ENCODE data around the gene KANK4.
"Not testable (repeated sequence)": the region's sequence is repeated elsewhere in the genome, so short reads cannot be mapped to it uniquely, and the experiment has no call there.

The KANK4 gene

DNA sequence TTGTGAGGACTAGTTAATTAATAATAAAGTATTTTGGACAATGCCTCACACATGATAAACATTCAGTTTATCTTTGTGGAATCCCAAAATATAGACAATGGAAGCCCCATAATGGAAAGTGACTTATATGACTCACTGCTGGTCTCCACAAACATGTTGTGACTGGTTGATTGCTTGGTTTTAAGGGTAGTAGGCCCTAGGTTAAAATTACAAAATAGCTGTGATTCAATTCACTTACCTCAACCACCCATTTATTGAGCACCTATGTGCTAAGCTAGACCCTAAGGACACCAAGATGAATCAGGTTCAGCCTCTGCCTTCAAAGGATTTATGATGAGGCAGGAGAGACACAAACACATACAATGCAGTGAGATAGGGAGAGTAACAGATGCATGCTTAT lies 42.4 kb downstream of the KANK4 start:
- no peak for DNase-seq (ENCODE audit: low read depth in 2 of 3, low spot score in 2 of 3)

DNA sequence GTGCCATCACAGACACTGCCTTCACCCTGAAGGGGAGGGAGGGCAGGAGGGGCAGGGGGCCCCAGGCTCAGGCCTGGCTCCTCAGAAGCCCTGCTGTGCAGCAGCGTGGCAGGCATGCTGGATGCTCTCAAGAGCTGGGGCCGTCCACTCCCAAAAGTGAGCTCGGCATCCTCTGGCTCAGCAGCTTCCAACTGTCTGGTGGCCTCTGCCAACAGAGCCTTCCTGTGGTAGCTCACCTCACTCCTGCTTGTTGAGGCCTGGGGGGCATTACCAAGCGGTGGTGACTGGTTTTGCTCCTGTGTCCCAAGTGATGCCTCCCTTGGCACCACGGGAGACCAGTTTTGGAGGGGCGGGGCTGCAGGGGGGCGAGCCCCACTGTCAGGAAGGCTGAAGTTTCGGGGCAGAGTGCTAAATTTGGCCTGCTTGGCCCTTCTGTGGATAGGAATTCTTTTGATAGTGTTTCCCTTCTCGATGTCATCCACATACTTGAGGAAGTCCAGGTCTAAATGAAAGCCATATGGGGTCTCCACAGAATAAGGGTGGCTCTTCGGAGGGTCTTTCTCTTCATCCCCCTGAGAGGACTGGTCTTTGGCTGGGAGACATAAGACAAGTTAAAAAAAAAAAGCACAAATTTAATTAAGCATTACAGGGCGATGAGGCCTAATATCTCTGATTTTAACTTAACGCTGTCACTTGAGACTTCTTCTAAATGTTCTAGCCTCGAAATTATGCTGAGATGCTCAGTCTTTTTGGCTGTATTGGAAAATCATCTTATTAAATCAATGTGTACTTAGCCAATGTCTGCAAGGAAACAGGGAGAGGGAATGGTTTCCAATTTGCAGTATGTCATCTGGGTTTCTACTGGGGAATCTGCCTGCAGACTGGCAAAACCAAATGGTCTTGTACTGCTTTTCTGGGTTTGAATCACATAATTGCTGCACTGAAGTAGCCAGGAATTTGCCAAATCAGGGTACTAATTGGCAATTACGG lies 44.4 kb downstream of the KANK4 start:
- no peak for DNase-seq (ENCODE audit: low read depth in 2 of 3, low spot score in 2 of 3)

DNA sequence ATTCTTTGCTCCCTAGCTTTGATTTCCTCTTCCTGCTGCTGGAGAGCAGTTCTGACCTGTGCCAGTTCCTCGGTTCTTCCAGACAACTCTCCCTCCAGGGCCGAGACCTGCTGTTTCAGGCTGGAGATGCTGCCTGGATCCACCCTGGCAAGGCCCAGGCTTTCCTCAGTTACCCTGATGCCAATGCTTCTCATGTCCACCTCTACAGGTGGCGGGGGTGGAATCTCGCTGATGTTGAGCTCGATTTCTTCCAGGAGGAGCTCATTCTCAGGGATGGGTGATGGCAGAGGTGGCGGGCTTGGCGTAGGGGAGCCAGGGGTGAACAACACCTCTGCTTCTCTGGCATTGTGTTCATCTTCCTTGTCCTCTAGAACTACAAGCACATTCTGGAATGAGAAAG lies 45.3 kb downstream of the KANK4 start:
- DNase-seq (ENCODE audit: low read depth in 2 of 3, low spot score in 2 of 3) = no peak

DNA sequence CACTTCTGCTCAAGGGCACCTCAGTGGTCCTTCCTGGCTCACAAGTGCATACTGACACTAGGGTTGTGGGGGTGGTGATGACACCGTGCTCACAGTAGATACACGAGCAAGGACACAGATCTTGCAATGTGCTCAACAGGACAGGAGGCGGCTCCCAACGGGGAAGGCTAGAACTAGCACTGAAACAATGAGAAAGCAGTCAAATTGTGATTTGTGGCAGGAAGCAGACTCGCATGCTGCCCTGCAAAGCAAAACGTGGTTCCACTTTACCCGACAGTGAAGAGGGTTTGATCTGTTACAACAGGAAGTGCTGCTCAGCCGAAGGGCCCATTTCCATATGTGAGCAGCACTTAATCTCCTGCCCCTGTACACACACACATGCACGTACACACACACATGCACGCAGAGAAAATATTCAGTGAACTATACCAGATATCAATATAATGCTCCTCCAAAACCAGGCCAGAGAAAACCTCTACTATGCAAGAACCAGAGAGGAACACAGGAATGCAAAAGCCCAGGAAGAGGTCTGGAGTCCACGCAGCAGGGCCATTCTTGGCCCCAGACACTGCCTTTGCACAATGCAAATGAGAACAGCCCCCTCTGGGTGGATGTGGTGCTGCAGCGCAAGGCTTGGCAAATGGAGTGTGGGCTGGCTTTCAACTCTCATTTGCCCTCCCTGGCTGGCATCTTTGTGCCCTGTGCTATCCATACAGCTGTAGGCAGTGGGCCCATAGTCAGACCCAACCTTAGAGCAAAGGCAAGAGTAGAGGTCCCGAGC lies 47.1 kb downstream of the KANK4 start:
- DNase-seq (ENCODE audit: low read depth in 2 of 3, low spot score in 2 of 3) = no peak

DNA sequence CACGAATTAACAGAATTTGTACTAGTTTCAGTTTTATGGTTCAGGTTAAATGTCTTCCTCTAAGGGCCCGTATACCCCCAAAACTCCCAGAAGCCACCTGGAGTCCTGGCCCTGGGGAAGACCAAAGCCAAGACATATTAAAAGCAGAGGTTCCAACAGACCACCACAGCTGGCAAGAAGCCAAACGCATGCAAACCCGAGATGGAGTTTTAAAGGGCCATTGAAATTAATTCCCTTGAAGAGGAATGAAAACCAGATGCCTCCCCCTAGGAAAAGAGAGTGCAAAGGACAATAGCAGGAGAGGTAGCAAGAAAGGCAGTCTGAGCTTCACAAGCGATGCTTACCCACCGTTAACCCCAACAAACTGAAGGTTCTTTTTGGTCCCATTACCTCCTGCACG lies 48.1 kb downstream of the KANK4 start:
- DNase-seq (ENCODE audit: low read depth in 2 of 3, low spot score in 2 of 3) = no peak

DNA sequence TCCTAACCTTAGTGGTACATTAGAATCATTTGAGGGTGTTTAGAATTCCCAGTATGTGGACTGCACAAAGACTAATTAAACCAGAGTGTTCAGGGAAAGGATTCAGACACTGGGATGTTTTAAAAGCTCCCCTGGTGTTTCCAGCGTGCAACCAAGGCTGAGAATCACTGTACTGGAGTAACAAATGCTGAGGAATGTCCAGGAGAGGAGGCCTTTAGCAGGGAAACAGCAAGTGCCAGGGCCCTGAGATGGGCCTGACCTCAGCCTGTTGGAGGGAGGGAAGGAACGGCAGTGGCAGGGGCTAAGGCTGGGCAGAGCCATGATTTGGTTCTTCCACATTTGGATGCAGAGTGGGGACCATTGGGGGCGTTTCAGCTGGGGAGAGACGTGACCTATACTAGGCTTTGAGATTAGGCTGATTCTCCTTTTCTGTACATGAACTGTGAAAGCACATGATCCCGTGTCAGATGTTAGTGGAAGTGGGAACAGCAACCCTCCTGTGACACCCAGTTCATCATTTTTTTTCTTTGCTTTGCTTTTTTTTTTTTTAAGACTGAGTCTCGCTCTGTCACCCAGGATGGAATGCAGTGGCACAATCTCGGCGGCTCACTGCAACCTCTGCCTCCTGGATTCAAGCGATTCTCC lies 49.3 kb downstream of the KANK4 start:
- DNase-seq (ENCODE audit: low read depth in 2 of 3, low spot score in 2 of 3) = no peak

DNA sequence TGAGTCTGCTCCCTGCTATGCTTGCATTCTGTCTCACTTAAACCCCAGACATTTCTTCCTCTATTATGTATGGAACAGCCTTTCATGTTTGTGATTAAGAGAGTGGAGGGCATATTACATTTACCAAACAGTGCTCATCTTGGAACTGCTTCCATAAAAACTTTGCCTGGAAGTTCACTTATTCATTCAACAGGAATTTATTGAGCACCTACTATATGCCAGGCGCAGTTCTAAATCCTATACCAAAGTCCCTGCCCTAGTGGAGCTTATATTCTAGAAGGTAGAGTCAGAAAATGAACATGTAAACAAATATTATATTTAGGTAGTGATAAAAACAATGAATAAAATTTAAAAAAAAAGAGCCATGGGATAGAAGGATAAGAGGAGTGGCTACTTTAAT lies 49.8 kb downstream of the KANK4 start:
- no peak for DNase-seq (ENCODE audit: low read depth in 2 of 3, low spot score in 2 of 3)

DNA sequence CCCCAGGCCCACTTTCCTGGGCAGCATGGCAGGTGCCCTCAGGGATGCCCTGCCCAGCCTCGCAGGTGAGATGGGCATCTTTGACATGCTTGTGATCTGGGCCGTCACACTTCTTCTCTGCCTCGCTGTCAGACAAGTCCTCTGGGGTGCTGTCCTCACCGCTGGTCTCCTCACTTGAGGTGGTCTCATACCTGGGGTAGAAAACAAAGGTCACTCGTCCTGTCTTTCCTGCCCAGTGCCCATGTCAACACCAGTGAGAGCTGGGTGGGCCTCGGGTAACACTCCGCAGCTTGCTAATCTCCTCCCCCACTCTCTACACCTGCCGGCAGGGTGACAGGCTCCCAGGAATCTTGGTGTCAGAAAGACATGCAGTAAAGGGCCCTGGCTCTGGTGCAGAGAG lies 50.9 kb downstream of the KANK4 start:
- no peak for DNase-seq (ENCODE audit: low read depth in 2 of 3, low spot score in 2 of 3)

DNA sequence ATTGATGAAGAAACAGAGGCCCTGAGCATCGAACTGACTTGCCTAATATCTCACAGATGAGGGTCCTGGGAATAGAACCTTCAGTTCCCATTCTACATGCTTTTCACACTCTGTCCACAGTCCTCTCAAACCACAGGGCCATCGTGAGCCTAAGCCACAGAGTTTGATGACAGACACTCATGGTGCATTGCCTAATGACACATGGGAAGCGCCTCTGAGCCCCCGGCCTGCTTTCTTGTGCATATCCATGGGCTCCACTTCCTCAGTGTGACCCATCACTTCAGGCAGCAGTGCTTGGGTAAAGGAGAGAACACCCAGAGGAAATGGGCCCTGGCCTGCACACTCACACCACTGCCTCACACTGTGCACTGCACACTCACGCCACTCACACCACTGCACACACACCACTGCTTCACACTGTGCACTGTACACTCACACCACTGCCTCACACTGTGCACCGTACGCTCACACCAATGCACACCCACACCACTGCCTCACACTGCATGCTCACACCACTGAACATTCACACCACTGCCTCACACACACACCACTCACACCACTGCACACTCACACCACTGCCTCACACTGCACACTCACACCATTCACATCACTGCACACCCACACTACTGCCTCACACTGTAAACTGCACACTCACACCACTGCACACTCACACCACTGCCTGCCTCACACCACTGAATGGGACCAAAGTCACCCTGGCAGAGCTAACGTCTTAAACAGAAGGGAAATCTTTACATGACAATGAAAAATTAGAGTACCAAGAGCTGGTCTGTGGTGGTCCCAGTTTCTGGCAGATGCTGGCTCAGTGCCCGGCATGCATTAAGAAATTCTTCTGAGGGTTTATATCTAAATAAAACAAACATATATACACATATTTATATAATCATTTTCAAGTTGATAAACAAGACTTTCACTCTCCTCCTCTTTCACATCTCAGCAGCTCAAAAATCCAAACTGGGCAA lies 53.0 kb downstream of the KANK4 start:
- no peak for DNase-seq (ENCODE audit: low read depth in 2 of 3, low spot score in 2 of 3)

DNA sequence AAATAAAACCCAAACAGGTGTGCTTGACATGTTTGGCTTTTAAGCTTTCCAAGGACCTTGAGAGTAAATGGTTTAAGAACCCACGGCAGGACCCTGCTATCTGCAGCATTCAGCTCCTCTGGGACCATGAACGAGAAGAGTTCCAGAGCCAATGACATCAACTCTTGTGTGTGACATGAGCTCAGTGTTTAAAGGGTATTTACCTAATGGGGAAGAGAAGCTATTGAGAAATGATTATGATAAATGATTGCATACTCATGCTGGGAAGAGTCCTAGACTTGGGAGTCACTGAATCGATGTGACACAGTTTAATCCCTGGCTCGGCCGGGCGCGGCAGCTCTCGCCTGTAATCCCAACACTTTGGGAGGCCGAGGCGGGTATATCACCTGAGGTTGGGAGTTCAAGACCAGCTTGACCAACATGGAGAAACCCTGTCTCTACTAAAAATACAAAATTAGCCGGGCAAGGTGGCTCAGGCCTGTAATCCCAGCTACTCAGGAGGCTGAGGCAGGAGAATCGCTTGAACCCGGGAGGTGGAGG lies 55.4 kb downstream of the KANK4 start:
- DNase-seq (ENCODE audit: low read depth in 2 of 3, low spot score in 2 of 3) = no peak

DNA sequence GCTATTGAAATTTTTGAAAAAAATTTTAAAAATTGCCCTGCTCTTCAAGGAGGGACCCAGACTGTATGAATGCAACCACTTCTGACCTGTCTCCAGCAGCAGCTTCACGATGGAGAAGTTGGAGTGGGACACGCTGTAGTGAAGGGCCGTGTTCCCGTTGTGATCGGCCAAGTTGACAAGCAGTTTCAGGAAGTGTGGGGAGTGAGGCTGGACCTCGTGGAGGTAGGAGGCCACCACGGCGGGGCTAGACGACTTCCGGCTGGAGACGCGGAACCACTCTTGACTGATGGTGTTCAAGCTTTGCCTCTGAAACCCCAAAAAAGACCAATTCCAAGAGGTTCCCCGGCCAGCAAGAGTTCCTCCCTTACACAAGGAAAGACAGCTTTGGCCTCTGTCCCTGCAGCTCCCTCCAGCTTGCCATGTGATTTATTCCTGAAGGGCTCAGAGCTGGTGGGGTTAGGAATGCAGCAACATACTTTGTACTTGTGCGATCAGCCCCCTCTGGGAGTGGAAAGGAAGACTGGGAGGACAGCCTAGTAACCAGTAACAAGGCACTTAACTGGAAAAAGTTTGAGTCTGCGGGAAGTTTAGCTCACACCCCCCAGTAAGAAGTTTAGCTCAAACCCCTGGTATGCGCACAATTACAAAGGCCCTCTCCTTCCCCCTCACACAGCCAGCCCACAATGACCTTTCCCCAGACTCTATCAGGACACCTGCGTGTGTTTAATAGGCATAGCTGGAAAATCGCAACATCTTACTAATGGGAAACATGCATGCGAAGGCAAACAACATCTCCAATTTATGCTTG lies 56.0 kb downstream of the KANK4 start:
- DNase-seq (ENCODE audit: low read depth in 2 of 3, low spot score in 2 of 3) = no peak

DNA sequence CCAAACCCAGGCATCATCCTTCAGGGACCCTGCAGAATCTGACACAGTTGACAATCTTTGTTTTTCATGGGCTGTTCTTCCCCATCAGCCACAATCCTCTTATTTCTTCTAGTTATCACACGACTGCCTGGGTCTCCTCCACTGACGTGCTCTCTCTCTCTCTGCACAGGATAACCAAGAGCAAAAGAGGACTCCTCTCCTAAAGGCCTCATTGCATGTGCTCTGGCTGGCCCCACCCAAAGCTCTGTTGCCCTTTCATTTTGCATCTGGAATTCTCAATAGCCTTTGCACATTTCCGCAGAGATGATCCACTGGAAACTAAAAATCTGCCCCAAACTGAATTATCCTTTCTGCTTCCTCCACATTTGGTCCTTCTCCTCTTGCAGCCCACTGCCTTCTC lies 58.5 kb downstream of the KANK4 start:
- no peak for DNase-seq (ENCODE audit: low read depth in 2 of 3, low spot score in 2 of 3)

DNA sequence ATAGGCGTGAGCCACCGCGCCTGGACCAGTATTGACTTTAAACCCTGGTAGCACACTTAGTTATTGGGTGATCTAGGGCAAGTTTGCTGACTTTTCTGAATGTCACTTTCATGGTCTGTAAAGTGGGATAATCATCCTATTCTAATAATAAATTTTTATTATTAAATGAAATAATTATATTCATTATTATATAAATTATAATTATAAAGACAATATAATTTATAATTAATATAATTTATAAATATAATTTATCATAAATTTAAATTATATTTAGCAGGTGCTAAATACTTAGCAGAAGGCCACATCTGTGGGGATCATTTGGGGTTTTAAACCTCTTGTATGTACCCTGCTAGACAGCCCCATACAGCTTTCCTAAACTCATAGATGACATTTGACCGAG lies 59.7 kb downstream of the KANK4 start:
- DNase-seq (ENCODE audit: low read depth in 2 of 3, low spot score in 2 of 3) = no peak

DNA sequence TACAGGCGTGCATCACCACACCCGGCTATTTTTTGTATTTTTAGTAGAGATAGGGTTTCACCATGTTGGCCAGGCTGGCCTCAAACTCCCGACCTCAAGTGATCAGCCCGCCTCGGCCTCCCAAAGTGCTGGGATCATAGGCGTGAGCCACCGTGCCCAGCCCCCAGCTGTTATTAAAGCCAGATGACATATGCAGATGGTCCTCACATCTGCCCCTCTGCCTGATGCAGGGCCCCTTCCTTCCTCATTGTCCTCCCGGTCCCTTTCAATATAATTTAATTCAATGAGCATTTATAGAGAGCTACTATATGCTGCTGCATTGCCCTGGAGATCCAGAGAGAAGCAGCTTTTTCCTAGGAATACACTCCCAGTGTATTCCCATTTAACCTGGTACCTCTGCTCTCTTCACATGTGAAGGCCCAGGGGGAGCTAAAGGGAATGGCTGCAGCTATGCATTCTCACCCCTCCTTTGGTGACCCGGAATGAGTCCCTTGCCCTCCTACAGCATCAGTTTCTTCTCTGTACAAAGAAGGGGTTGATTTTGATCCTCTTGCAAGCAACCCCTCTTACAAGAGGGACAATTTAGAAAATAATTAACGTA lies 69.0 kb downstream of the KANK4 start:
- no peak for DNase-seq (ENCODE audit: low read depth in 2 of 3, low spot score in 2 of 3)

DNA sequence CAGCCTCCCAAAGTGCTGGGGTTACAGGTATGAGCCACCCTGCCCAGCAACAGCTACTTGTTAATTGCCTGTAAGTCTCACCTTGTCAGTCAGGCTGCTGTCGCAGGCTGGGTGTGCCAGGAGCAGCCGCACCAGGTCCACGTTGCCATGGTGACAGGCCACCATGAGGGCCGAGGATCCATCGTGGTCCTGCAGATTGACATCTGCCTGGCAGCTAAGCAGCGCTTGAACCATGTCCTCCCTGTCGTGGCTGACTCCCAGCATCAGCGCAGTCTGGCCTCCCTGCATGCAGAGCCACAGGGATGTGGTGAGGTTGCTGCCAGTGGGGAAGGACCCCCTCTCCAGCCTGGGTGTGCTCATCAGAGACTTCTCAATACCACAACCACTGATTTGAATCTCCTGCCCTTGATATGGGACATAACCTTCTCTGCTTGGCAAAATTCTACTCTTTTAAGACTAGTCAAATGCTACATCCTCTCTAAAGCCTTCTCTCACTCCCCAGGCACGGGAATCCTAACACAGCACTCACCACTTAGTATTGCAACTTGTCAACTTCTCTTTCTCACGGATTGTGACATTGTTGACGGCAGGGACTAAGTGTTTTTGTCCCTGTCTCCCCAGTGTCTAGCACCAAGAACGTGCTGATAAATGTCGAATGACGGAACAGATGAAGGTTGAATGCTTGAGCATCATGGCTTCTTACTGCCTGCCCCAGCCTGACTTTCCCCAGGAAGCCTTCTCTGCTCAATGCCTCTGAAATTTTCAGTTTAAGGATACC lies 71.7 kb downstream of the KANK4 start:
- no peak for DNase-seq (ENCODE audit: low read depth in 2 of 3, low spot score in 2 of 3)

DNA sequence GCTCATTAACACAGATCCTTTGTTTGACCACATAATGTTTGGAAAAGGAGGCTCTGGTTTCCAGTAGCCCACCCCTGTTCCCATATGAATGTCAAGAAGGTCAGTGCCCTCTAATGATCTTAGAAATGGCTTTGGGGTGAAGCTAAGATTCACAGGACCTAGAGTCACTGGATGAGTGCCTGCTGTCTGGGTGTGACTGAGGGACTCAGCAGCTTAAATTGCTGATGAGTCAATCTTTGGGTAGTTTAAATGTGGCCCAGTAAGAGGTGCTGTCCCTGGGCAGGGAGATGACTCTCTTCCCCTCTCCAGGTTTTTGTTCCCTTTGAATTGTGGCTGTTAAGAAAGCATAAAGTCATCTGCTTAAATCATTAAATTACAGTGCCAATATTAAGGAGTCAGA lies 74.0 kb downstream of the KANK4 start:
- no peak for DNase-seq (ENCODE audit: low read depth in 2 of 3, low spot score in 2 of 3)

DNA sequence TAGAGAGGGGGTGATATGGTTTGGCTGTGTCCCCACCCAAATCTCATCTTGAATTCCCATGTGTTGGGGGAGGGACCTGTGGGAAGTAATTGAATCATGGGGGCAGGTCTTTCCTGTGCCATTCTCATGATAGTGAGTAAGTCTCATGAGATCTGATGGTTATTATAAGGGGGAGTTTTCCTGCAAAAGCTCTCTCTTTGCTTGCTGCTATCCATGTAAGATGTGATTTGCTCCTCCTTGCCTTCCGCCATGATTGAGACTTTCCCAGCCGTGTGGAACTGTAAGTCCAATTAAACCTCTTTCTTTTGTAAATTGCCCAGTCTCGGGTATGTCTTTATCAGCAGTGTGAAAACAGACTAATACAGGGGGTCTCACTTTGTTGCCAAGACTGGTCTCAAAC lies 74.9 kb downstream of the KANK4 start:
- DNase-seq (ENCODE audit: low read depth in 2 of 3, low spot score in 2 of 3) = not testable (repeated sequence)

DNA sequence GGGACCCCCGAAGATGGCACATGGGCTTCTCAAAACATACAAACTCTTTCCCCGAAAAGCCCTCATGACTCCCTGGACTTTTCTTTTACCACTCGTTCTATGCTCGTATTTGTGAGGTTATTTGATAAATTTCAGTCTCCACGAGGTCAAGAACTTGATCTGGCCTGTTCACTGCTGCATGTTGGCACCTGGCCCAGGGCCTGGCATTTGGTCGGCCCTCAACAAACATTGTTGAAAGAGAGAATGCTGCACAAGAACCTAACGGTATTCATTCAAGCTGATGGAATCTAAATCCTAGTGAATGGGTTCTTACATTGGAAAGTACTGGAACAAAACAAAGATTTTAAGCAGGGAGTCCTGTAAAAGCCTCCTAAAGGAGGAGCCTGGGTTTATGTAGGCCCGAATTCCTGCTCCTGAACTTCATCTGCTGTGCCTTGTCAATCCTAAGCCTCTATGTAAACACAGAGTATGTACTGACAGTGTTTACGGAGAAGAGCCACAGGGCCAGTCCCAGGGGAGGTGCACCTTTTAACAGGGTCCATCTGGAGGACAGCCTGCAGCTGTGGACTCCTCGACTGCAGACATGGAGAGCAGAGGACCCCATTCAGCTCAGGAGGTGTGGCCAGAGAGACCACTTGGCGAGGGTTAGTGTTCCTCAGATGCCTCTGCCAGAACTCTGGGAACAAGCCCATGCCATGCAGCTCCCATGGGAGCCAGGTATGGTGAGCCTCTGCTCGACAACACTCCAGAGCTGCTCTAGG lies 77.7 kb downstream of the KANK4 start:
- DNase-seq (ENCODE audit: low read depth in 2 of 3, low spot score in 2 of 3) = no peak
